Bronchial epithelial cell (primary cell): Measurements from ENCODE around the gene SLC35F6. TPM values are rescaled to one million over a fixed set of nuclear protein-coding genes. Genes with fewer than 3 reads are reported as not detected.
"Not testable (repeated sequence)": the region's sequence is repeated elsewhere in the genome, so short reads cannot be mapped to it uniquely, and the experiment has no call there.

Source experiments
- DNase-seq: peaks from one replicate; pipeline ENCODE4 v3.0.0-alpha.2; 2010; ENCODE audit warnings: low read depth
- FAIRE-seq: peaks from 2 replicates; lab custom pipeline; 2011; peaks lifted over from hg19 to GRCh38; lab: Jason Lieb, UNC
- H3K27me3 ChIP-seq: 2 replicates; pipeline ENCODE4 v1.5.1; 2011; ENCODE audit warnings: low read length; ENCODE audit not compliant: control insufficient read depth, insufficient read depth
- H3K36me3 ChIP-seq: 2 replicates; pipeline ENCODE4 v1.5.1; 2011; ENCODE audit warnings: low read length; ENCODE audit not compliant: control insufficient read depth, insufficient read depth
- H3K4me3 ChIP-seq: 2 replicates; pipeline ENCODE4 v1.5.1; 2011; ENCODE audit warnings: mild to moderate bottlenecking, low read depth, low read length, control low read depth
- total RNA-seq: library from RNA; depleted of rRNA; stranded (reverse); fragments of >200 nt; gene quantifications from 2 replicates; pipeline ENCODE4 v1.2.1, GENCODE V29; 2014
- TF ChIP-seq, protein P1 (sequence below): IDR thresholded peaks from 2 replicates; pipeline ENCODE4 v1.5.1; 2011; ENCODE audit warnings: mild to moderate bottlenecking, moderate library complexity, low read length, control low read depth, inconsistent platforms; ENCODE audit not compliant: insufficient read depth, severe bottlenecking

SLC35F6 gene
- total RNA-seq, 1 donor from 2014 or later: 29.2 TPM

DNA sequence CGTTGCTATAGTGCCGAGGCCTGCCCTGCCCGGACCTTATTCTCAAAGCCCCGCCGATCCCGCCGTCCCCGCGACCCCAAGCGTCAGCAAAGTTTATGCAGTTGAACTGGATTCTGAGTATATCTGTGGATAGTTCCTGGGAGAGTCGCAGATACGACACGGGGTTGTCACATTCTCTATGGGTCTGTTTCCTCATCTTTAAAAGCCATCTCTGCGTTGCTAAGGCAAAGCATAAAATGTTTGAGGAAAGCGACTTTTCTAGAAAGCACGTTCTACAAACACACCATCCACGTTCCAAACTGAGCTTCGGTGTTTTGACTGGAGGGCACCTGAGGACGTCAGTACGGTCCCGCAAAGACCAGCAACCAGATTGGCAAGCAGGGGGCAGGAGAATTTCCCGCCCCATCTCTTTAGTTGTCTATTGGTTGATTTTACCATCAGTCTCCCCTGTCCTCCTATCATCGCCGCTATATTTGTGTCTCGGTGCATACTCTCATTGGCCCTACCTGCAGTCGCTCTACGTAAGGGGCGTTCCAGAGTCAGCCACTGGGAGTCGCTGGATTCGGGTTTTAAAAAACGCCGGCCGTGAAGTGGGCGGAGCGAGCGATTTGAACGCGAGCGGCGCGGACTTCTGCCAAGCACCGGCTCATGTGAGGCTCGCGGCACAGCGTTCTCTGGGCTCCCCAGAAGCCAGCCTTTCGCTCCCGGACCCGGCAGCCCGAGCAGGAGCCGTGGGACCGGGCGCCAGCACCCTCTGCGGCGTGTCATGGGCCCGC lies 21.5 kb downstream of the SLC35F6 start, which contains the start of gene CENPA:
CENPA (plus strand) TSS at position 626 of the 776 bp plus-strand sequence; CDS start at position 767, 141 bp downstream.
- H3K36me3 ChIP-seq: peaks cover 3% of the 10 kb centered on the region
- no peak for FAIRE-seq
- peak; percentile 99 for DNase-seq
- H3K27me3 ChIP-seq: no peaks in the 10 kb centered on the region
- TF ChIP-seq, protein P1, sequence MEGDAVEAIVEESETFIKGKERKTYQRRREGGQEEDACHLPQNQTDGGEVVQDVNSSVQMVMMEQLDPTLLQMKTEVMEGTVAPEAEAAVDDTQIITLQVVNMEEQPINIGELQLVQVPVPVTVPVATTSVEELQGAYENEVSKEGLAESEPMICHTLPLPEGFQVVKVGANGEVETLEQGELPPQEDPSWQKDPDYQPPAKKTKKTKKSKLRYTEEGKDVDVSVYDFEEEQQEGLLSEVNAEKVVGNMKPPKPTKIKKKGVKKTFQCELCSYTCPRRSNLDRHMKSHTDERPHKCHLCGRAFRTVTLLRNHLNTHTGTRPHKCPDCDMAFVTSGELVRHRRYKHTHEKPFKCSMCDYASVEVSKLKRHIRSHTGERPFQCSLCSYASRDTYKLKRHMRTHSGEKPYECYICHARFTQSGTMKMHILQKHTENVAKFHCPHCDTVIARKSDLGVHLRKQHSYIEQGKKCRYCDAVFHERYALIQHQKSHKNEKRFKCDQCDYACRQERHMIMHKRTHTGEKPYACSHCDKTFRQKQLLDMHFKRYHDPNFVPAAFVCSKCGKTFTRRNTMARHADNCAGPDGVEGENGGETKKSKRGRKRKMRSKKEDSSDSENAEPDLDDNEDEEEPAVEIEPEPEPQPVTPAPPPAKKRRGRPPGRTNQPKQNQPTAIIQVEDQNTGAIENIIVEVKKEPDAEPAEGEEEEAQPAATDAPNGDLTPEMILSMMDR: peak; percentile 21
- H3K4me3 ChIP-seq: peak within 1 kb of the TSS; percentile 44

DNA sequence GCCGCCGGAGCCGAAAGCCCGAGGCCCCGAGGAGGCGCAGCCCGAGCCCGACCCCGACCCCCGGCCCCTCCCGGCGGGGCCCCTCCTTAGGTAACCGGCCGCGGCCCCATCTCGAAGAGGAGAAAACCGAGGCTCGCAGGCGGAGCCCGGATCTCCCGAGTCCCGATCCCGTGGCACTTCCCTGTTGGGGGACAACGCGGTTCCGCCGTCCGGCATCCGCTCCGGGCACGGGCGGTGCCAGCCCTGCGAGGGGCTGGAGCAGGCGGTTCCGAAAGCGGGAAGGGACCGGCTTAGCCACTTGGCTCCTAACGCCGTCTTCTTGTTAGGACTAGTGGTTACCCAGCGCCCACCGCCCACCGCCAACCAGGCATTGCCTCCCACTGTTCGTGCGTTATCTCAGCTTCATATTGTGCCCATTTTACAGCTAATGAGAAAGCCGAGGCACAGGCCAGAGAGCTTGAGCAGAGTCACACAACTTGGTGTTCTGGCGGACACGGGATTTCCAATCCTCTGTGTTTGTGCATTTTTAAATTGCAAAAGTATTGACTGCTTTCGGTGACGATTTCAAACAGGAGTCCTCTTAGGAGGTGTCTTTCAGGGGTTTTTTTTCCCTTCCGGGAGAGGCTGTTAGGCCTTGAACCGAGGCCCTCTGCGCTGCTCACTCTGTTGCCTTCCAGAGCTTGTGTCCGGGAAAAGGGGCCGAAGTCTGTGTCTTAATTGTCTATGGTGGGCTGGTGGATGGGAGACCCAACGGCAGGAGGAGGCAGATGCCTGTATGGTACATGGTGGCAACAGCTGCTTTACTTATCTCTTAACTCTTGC lies 22.3 kb downstream of the SLC35F6 start:
- TF ChIP-seq, protein P1: no peak
- FAIRE-seq (no peak), DNase-seq (no peak)

DNA sequence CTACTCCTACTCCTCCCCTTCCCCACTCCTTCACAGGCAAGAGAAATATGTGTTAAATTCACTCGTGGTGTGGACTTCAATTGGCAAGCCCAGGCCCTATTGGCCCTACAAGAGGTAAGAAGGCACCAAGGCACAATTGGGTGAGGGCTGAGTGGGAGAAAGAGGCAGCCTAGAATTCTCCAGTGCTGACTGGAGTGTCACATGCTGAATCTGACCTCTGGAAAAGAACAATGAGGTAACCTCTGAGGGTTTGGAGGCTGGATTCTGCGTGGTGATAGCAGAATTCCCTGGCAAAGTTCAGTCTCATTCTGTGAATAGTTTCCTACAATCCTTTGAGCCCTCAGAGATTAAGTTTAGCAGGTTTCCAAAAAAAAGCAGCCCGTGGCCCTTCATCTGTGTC lies 28.6 kb downstream of the SLC35F6 start:
- no peaks in the 10 kb centered on the region for H3K27me3 ChIP-seq
- DNase-seq: no peak
- no peak for FAIRE-seq
- H3K4me3 ChIP-seq: no peak overlapping the region
- peaks cover 6% of the 10 kb centered on the region for H3K36me3 ChIP-seq
- TF ChIP-seq, protein P1: no peak

More for the DNA sequence above, 22.3 kb downstream of the SLC35F6 start:
- Histone ChIP-seq H3K36me3 (peaks cover 1% of the 10 kb centered on the region), H3K27me3 (no peaks in the 10 kb centered on the region), H3K4me3 (peak overlapping the region; percentile 44)

DNA sequence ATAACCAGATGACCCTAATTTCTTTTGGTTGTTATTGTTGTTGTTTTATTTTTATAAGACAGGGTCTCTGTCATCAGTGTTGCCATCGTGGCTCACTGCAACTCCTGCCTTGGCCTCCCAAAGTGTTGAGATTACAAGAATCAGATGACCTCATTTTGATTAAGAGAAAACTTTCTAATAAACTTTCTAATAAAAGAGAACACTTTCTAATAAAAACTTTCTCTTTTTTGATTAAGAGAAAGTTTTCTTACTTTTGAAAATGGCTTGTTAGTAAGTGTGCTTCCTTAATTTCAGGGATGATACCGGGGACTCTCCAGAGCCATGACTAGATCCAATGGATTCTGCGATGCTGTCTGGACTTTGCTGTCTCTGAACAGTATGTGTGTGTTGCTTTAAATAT lies 29.4 kb downstream of the SLC35F6 start:
- H3K27me3 ChIP-seq: no peaks in the 10 kb centered on the region
- TF ChIP-seq, protein P1: no peak
- H3K36me3 ChIP-seq: peaks cover 6% of the 10 kb centered on the region
- no peak overlapping the region for H3K4me3 ChIP-seq
- FAIRE-seq: no peak
- DNase-seq: no peak

DNA sequence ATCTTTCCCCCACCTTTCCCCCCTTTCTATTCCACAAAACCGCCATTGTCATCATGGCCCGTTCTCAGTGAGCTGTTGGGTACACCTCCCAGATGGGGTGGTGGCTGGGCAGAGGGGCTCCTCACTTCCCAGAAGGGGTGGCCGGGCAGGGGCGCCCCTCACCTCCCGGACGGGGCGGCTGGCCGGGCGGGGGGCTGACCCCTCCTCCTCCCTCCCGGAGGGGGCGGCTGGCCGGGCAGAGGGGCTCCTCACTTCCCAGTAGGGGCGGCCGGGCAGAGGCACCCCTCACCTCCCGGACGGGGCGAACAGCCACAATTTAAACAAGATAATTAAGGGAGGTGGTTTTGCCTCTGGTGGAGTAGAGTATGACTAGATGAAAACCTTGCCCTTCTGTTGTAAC lies 31.1 kb downstream of the SLC35F6 start:
- H3K4me3 ChIP-seq, FAIRE-seq, H3K27me3 ChIP-seq, H3K36me3 ChIP-seq, DNase-seq: not testable (repeated sequence)

DNA sequence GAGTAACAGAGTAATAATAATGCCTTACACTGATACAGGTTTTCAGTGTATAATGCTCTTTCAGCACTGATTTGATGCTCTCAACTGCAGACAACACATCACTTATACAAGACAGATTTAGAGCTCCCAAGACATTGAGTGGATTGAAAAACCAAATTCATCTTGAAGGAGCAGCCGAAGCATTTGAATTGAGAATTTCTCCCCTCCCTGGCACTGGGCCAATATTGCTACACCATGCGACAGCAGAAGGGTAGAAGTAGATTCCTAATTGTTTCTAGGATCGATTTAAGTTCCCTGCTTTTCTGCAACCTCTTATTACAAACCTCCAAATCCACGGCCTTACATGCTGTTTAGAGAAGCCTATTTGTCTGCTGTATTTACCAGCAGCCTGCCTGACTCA lies 37.2 kb downstream of the SLC35F6 start:
- TF ChIP-seq, protein P1: no peak
- DNase-seq (no peak), FAIRE-seq (no peak)
- H3K27me3 ChIP-seq: no peaks in the 10 kb centered on the region
- H3K36me3 ChIP-seq: no peaks in the 10 kb centered on the region
- no peak overlapping the region for H3K4me3 ChIP-seq
